ENCODE data around the gene LEMD2.
A peak's percentile ranks its signal among the peaks of the same experiment; 100 is the strongest.

Gene LEMD2

GRCh38 chr6:33772082-33772830 lies 16.7 kb downstream of the LEMD2 start:
- no peak for DNase-seq

GRCh38 chr6:33771146-33772081 lies 17.5 kb downstream of the LEMD2 start:
- peak; percentile 52 for DNase-seq

GRCh38 chr6:33770833-33771145 lies 18.1 kb downstream of the LEMD2 start:
- no peak for DNase-seq

GRCh38 chr6:33770124-33770832 lies 18.7 kb downstream of the LEMD2 start:
- no peak for DNase-seq

DNA sequence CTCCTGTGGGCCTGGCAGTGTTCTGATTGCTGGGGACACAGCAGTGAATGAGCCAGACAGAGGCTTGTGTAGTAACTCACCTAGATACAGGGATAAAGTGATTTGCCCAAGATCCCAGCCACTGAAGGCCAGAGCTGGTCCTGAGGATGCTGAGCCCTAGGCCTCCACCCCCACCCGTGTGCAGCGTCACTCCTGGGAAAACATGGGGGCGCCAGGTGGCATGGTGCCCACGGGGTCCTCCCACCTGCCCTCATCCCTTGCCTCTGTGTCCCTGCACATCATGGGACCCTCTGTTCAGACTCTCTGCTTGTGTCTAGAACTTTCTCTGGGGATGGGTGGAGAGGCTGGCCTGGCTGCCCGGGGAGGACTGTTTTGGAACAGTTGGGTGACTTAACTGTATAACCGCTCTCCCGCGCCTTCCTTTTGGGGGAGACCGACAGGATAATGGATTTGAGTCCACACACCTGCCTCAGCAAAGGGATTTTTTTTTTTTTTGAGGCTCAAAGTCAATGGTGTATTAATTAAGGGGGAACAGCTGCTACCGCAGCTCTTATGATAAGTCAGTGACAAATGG lies 19.6 kb downstream of the LEMD2 start:
- DNase-seq, result no peak

DNA sequence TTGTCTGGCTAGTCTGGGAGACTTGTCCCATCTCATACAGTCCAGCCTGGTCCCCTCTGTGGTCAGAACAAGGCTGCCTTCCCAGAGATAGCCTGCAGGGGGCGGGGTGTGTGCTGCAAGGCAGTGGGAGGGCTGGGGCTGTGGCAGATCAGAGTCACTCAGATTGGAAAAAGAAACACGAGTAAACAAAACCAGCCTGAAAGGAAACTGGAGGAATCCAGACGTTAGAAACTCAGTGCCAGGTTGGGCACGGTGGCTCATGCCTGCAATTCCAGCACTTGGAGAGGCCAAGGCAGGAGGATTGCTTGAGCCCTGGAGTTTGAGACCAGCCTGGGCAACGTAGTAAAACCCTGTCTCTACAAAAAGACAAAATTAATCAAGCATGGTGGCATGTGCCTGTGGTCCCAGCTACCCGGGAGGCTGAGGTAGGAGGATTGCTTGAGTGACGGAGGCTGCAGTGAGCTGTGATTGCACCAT lies 20.2 kb downstream of the LEMD2 start:
- peak; percentile 48 for DNase-seq

DNA sequence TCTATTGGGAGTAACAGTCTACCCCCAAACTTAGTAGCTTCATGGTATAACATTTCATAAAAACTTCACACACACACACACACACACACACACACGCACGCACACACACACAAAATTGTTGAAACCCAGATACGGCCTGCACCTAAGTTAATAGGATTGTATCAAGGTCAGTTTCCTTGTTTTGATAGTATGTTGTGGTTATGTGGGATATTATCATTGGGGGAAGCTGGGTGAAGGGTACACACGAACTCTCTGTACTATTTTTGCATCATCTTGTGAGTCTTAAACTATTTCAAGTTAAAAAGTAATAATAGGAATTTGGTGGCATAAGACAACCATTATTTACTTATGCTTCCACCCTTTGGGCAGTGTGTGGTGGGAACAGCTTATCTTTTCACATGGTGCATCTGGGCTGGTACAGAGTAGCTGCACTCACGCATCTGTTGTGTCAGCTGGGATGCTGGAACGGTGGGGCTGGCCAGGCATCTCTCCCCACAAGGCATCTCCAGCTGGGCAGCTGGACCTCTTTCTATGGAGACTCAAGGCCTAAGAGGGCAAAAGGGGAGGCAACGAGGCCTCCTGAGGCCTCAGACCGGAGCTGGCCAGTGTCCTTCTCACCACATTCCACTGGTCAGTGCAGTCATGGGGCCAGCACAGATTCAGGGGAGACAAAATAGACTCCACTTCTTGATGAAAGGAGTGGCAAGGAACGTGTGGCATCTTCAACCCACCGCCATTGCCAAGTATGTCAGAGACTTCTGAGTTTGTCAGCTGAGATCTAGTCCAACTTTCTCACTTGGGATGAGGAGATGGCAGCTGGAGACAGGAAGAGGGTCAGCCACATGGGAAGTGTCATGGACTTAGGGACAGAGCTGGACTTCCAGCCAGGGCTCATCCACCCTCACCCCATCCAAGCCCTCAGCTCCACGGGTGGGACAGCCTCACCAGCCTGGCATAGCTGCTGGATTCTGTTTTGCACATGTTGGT lies 21.7 kb downstream of the LEMD2 start:
- no peak for DNase-seq

- no peak for DNase-seq
These were observed 23.6 kb downstream of the LEMD2 start for GRCh38 chr6:33765368-33765767.

DNA sequence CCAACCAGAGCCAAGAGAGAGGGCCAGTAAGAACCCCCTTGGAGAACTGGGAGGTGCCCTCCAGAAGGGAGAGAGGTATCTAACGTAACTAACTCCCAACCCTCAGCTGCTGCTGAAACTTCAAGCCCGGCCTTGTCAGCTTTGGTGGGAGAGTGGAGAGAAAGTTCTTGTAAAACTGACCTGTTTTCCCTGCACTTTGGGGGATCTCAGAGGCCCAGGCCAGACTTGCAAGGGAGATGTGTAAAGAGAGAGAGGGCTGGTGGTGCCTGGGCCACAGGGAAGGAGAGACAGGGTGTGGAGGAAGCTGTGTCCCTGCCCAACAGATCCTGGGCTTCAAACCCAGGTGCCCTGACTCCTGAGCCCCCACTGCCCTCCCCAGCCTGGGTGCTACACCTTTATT lies 24.9 kb downstream of the LEMD2 start:
- DNase-seq, result no peak

DNA sequence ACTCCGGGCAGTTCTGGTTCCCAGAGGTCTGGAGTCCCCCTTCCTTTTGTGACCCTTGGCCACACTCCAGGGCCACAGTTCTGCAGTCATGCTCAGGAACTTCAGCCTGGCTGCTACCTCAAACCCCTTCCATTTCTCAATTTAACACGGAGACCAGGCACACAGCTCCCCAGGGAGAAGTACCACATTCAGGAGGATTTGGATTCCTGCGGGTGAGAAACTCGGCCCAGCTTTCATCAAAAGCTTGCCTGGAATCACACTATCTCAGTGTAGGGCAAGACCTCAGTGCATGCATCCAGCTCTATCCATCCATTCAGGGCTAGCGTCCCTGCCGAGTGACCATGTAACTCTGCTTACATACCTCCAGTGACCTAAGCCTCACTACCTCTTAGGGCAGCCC lies 25.4 kb downstream of the LEMD2 start:
- no peak for DNase-seq

DNA sequence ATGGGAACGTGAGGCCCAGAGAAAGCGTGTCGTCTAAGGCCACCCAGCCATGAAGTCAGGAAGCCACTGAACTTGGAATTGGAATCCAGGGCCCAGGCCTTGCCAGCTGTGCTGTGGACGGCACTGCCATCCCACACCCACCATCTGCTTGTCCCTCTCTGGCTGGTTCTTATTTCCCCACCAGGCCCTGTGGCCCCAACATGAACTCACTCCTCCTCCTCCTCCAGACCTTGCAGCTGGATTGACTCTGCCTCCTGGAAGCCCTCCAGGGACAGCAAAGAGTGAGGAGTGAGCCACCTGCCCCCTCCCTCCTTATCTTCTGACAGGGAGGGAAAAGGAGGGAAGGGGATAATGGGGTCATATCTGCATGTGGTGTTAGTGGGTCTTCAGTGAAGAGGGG lies 26.2 kb downstream of the LEMD2 start:
- no peak for DNase-seq

GRCh38 chr6:33761922-33762629 lies 26.9 kb downstream of the LEMD2 start:
- no peak for DNase-seq

DNA sequence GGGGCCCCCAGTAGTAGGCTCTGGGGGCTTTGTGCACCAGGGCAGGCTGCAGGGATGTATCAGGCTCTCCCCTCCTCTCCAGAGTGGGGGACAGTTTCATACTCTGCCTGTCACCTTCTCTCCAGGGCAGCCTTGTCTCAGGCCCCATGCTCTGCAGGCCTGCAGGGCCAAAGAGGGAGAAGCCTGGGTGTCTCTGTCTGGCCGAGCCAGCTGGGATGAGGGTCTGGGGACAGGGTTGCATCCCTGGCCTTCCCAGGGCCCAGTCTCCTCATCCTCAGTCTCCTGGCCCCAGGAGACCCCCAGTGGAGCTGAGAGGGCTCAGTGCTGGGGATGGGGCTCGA lies 27.4 kb downstream of the LEMD2 start:
- DNase-seq, result no peak

GRCh38 chr6:33759887-33760629 lies 28.9 kb downstream of the LEMD2 start:
- DNase-seq, result no peak

- DNase-seq, result no peak
These were observed 30.1 kb downstream of the LEMD2 start for GRCh38 chr6:33758815-33759216.

- DNase-seq, result no peak
These were observed 31.0 kb downstream of the LEMD2 start for GRCh38 chr6:33757906-33758305.

DNA sequence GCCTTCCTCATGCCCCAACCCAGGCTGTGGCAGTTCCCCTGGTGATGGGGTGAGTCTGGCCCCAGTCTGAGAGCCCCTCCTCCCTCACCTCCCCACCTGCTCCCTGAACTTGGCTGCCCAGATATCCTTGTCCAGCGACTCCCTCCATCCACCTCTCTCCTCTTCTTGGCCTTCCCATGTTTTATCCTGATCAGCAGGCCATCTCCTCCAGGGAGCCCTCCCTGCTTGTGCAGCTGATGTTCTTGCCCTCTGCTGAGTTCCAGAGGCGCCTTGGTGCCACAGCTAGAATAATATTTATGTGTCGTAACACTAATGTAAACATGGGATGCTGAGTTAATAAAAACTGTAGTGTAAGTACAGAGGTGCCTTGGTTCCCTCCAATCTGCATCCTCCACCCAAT lies 31.8 kb downstream of the LEMD2 start:
- no peak for DNase-seq

GRCh38 chr6:33756211-33756954 lies 32.5 kb downstream of the LEMD2 start:
- DNase-seq, result no peak

DNA sequence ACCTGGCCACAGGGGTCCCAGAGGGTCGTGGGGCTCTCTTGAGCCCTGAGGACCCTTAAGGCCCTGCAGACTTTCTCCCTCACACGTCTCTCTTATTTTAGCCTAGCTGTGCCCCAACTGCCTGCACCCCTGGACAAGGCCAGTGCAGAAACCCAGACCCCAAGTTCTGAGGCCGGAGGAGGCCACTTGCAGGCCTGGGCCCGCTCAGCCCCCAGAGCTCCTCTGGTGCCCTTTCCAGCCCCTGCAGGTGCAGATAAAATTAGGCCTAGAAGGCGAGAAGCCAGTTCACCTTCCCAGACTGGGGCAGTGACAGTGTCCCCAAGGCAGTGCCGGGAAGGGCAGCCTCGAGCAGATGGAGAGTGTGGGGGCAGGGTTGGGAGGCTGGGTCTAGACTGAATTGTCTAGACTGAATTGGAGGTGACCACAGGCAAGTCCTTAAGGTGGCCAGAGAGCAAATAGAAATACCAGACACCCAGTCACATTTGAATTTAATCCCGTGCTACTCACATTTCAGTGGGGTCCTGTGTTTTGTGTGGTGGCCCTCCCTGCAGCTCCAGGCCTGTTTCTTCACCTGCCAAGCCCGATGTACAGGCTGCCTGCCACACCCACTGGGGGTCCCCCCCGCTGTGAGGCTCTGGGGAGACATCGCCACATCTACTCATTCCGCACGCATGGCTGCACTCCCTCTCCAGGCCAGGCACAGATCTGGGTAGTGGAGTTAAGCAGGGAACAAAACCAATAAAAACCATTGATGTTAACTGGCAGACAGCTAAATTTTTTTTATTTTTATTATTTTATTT lies 33.7 kb downstream of the LEMD2 start:
- no peak for DNase-seq
